Loucy (cell line): ENCODE data around the gene CARD19.

Source experiments
- H2AFZ ChIP-seq: fragments of 200-600 bp; sonication (generic); 2 replicates; pipeline ENCODE4 v1.6.0; 2016; ENCODE audit warnings: antibody characterized with exemption, mild to moderate bottlenecking, low read length, moderate library complexity
- H3F3A ChIP-seq: fragments of 200-600 bp; 2 replicates; pipeline ENCODE4 v1.6.0; 2016; ENCODE audit warnings: antibody characterized with exemption, low read depth, mild to moderate bottlenecking
- H3K27me3 ChIP-seq: fragments of 200-600 bp; sonication (generic); 2 replicates; pipeline ENCODE4 v1.6.1; 2014; ENCODE audit warnings: low read length, mild to moderate bottlenecking; ENCODE audit not compliant: insufficient read depth, poor library complexity, severe bottlenecking
- H3K36me3 ChIP-seq: fragments of 200-600 bp; sonication (generic); 2 replicates; pipeline ENCODE4 v1.6.1; 2016; ENCODE audit warnings: low read length; ENCODE audit not compliant: insufficient read depth
- H3K4me1 ChIP-seq: fragments of 200-600 bp; sonication (generic); 2 replicates; pipeline ENCODE4 v1.5.1; 2014; ENCODE audit warnings: low read length, mild to moderate bottlenecking; ENCODE audit not compliant: insufficient read depth, poor library complexity, severe bottlenecking
- H3K4me2 ChIP-seq: fragments of 200-600 bp; sonication (generic); 2 replicates; pipeline ENCODE4 v1.6.0; 2014; ENCODE audit warnings: antibody characterized with exemption, low read length, low read depth, mild to moderate bottlenecking; ENCODE audit not compliant: poor library complexity, severe bottlenecking
- H3K4me3 ChIP-seq: fragments of 200-600 bp; sonication (generic); 2 replicates; pipeline ENCODE4 v1.5.1; 2014; ENCODE audit warnings: low read length, mild to moderate bottlenecking, mixed read lengths; ENCODE audit not compliant: poor library complexity, severe bottlenecking
- H3K79me2 ChIP-seq: fragments of 200-600 bp; sonication (generic); 2 replicates; pipeline ENCODE4 v1.6.1; 2014; ENCODE audit warnings: low read length; ENCODE audit not compliant: insufficient read depth
- H3K9ac ChIP-seq: fragments of 200-600 bp; sonication (generic); 2 replicates; pipeline ENCODE4 v1.6.0; 2014; ENCODE audit warnings: mild to moderate bottlenecking, low read depth, low read length, moderate library complexity; ENCODE audit not compliant: poor library complexity, severe bottlenecking
- H3K9me2 ChIP-seq: fragments of 200-600 bp; sonication (generic); replicated peaks from 2 replicates; pipeline ENCODE4 v1.6.1; 2016; ENCODE audit warnings: low read depth, low read length, mixed read lengths
- H3K9me3 ChIP-seq: fragments of 200-600 bp; sonication (generic); 2 replicates; pipeline ENCODE4 v1.6.1; 2014; ENCODE audit warnings: mild to moderate bottlenecking, antibody characterized with exemption, low read length, low read depth; ENCODE audit not compliant: insufficient read depth
- H4K20me1 ChIP-seq: fragments of 200-600 bp; sonication (generic); 2 replicates; pipeline ENCODE4 v1.6.0; 2014; ENCODE audit warnings: antibody characterized with exemption, low read length, mild to moderate bottlenecking; ENCODE audit not compliant: insufficient read depth, poor library complexity, severe bottlenecking
- EZH2phosphoT487 ChIP-seq: fragments of 200-600 bp; IDR thresholded peaks from 2 replicates; pipeline ENCODE4 v1.6.1; 2018; ENCODE audit warnings: antibody characterized with exemption, mild to moderate bottlenecking, moderate library complexity, borderline replicate concordance
- TF ChIP-seq, protein P1 (sequence below): fragments of 200-600 bp; sonication (generic); conservative IDR thresholded peaks from 2 replicates; pipeline ENCODE4 v1.5.1; 2014; ENCODE audit warnings: mild to moderate bottlenecking, antibody characterized with exemption, low read length

The CARD19 gene

DNA sequence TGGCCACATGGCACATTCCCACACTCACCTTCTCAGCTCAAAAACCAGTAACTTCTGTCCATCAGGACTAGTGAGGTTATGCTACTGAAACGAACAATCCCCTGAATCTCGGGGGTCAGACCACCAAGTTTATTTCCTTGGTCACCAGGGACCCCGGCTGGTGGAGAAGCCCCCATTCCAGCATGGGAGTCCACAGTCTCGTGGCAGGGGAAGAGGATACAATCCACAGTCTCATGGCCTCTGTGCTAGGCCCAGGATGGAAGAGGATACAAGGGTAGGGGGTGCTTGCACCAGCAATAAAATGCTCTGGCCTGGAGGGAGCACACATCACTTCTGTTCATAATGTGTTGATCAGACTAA lies 7.4 kb upstream of the CARD19 start:
- no peaks in the 10 kb centered on the region for H4K20me1 ChIP-seq
- no peaks in the 10 kb centered on the region for H3K9me2 ChIP-seq
- no peak overlapping the region for H2AFZ ChIP-seq
- H3K9ac ChIP-seq, result no peak overlapping the region
- no peaks in the 10 kb centered on the region for H3K9me3 ChIP-seq
- H3K4me3 ChIP-seq, result no peak overlapping the region
- H3F3A ChIP-seq, result no peaks in the 10 kb centered on the region
- no peaks in the 10 kb centered on the region for H3K36me3 ChIP-seq
- no peaks in the 10 kb centered on the region for H3K27me3 ChIP-seq
- peaks cover 28% of the 10 kb centered on the region for H3K4me1 ChIP-seq
- no peak overlapping the region for H3K4me2 ChIP-seq
- no peak for TF ChIP-seq EZH2phosphoT487
- TF ChIP-seq, protein P1, sequence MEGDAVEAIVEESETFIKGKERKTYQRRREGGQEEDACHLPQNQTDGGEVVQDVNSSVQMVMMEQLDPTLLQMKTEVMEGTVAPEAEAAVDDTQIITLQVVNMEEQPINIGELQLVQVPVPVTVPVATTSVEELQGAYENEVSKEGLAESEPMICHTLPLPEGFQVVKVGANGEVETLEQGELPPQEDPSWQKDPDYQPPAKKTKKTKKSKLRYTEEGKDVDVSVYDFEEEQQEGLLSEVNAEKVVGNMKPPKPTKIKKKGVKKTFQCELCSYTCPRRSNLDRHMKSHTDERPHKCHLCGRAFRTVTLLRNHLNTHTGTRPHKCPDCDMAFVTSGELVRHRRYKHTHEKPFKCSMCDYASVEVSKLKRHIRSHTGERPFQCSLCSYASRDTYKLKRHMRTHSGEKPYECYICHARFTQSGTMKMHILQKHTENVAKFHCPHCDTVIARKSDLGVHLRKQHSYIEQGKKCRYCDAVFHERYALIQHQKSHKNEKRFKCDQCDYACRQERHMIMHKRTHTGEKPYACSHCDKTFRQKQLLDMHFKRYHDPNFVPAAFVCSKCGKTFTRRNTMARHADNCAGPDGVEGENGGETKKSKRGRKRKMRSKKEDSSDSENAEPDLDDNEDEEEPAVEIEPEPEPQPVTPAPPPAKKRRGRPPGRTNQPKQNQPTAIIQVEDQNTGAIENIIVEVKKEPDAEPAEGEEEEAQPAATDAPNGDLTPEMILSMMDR, result no peak
- no peaks in the 10 kb centered on the region for H3K79me2 ChIP-seq

DNA sequence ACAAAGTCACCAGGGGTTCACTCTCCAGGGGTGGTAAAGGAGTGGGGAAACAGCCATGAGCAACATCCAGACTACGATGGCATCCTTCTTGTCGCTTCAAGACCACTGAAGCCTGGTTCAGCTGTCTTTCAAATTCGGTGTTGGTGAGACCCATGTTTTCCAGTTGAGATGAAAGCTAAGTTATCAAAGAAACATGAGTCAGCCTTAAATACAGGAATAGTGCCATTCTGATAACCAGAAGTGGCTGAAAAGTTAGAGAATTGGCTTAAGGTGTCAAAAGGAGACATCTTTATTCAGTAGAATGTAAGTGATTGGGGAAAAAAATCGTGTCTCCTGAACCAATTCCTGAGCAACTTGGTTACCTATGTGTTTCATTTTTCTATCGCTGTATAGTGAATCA lies 7.0 kb upstream of the CARD19 start:
- H3K4me3 ChIP-seq, result no peak overlapping the region
- no peaks in the 10 kb centered on the region for H3F3A ChIP-seq
- H3K4me1 ChIP-seq, result peaks cover 28% of the 10 kb centered on the region
- no peak for TF ChIP-seq EZH2phosphoT487
- TF ChIP-seq, protein P1, result no peak
- H3K79me2 ChIP-seq, result no peaks in the 10 kb centered on the region
- no peaks in the 10 kb centered on the region for H4K20me1 ChIP-seq
- peak overlapping the region; percentile 51; the same call in 1 of the 2 replicates for H2AFZ ChIP-seq
- H3K9ac ChIP-seq, result no peak overlapping the region
- no peaks in the 10 kb centered on the region for H3K27me3 ChIP-seq
- H3K36me3 ChIP-seq, result no peaks in the 10 kb centered on the region
- no peaks in the 10 kb centered on the region for H3K9me2 ChIP-seq
- no peaks in the 10 kb centered on the region for H3K9me3 ChIP-seq
- H3K4me2 ChIP-seq, result no peak overlapping the region

DNA sequence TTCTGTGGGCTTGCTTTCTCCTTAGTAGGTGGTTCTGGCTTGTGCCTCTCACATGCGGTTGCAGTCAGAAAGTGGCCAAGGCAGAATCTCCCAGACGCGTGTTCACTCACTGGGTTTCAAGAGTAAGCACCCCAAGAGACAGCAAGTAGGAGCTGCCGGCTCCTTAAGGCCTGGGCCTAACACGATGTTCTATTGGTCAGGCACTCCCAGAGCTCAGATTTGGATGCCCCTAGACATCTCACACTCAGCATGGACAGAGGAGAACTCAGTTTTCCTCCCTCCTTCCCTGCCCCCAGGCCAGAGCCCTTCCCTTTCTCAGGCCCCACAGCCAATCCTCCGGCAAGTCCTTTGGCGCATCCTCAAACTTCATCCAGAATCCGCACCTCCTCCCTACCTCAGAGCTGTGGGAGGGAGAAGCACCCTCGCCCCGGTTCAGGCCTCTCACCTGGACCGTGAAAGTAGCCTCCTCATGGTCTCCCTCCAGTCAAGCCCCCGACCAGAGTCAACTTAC lies 6.5 kb upstream of the CARD19 start:
- no peak overlapping the region for H3K4me2 ChIP-seq
- no peaks in the 10 kb centered on the region for H3K9me2 ChIP-seq
- H3K9ac ChIP-seq, result no peak overlapping the region
- H3K9me3 ChIP-seq, result no peaks in the 10 kb centered on the region
- H3K4me1 ChIP-seq, result peaks cover 28% of the 10 kb centered on the region
- no peaks in the 10 kb centered on the region for H3K36me3 ChIP-seq
- no peaks in the 10 kb centered on the region for H4K20me1 ChIP-seq
- no peak overlapping the region for H3K4me3 ChIP-seq
- H3K79me2 ChIP-seq, result no peaks in the 10 kb centered on the region
- H3F3A ChIP-seq, result no peaks in the 10 kb centered on the region
- no peak for TF ChIP-seq EZH2phosphoT487
- TF ChIP-seq, protein P1, result no peak
- H3K27me3 ChIP-seq, result no peaks in the 10 kb centered on the region
- no peak overlapping the region for H2AFZ ChIP-seq
